IPS-18a (cell line): Measurements from ENCODE around the gene STAB2.

Source experiments
- H3K27ac ChIP-seq: one replicate; pipeline ENCODE4 v1.5.1; 2013; ENCODE audit warnings: low read length
- H3K27me3 ChIP-seq: one replicate; pipeline ENCODE4 v1.6.1; 2013; ENCODE audit warnings: mild to moderate bottlenecking, low read length; ENCODE audit not compliant: control insufficient read depth, insufficient read depth
- H3K36me3 ChIP-seq: one replicate; pipeline ENCODE4 v1.6.1; 2013; ENCODE audit warnings: low read depth, low read length; ENCODE audit not compliant: control insufficient read depth
- H3K4me1 ChIP-seq: one replicate; pipeline ENCODE4 v1.6.1; 2013; ENCODE audit warnings: low read depth, low read length; ENCODE audit not compliant: control insufficient read depth
- H3K4me3 ChIP-seq: one replicate; pipeline ENCODE4 v1.5.1; 2013; ENCODE audit warnings: low read length
- H3K9ac ChIP-seq: one replicate; pipeline ENCODE4 v1.6.1; 2013; ENCODE audit warnings: mild to moderate bottlenecking, low read length, moderate library complexity
- H3K9me3 ChIP-seq: one replicate; pipeline ENCODE4 v1.6.1; 2013; ENCODE audit warnings: low read depth, low read length; ENCODE audit not compliant: control insufficient read depth

Gene STAB2

GRCh38 chr12:103656291-103656690, 69.2 kb downstream of the STAB2 start:
- Histone ChIP-seq H3K4me3 (no peak overlapping the region), H3K4me1 (no peaks in the 10 kb centered on the region), H3K9me3 (no peaks in the 10 kb centered on the region), H3K9ac (no peak overlapping the region), H3K36me3 (no peaks in the 10 kb centered on the region), H3K27ac (no peak overlapping the region), H3K27me3 (no peaks in the 10 kb centered on the region)

GRCh38 chr12:103657331-103657730, 70.3 kb downstream of the STAB2 start:
- Histone ChIP-seq H3K4me3 (no peak overlapping the region), H3K4me1 (no peaks in the 10 kb centered on the region), H3K27me3 (no peaks in the 10 kb centered on the region), H3K27ac (no peak overlapping the region), H3K9ac (no peak overlapping the region), H3K9me3 (no peaks in the 10 kb centered on the region), H3K36me3 (no peaks in the 10 kb centered on the region)

DNA sequence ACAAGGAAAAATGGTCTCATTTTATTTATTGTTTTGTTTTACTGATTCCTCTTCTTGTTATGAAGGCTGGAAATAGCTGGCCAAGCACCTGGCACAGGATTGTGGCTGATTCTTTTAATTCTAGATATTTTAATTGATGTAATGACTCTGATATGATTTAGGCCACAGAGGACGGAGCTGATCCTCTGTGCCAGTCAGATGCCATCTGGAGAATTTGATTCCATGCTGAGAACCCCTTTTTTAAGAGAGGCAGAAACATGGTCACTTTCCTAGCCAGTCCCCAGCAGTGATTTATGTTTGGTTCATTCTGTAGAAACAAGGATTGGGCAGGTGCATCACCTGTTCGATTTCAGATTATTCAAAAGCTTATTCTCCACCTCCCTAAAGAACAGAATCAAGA, 77.6 kb downstream of the STAB2 start:
- Histone ChIP-seq H3K9me3 (no peaks in the 10 kb centered on the region), H3K36me3 (no peaks in the 10 kb centered on the region), H3K27ac (no peak overlapping the region), H3K27me3 (no peaks in the 10 kb centered on the region), H3K9ac (no peak overlapping the region), H3K4me3 (no peak overlapping the region), H3K4me1 (peaks cover 9% of the 10 kb centered on the region)

DNA sequence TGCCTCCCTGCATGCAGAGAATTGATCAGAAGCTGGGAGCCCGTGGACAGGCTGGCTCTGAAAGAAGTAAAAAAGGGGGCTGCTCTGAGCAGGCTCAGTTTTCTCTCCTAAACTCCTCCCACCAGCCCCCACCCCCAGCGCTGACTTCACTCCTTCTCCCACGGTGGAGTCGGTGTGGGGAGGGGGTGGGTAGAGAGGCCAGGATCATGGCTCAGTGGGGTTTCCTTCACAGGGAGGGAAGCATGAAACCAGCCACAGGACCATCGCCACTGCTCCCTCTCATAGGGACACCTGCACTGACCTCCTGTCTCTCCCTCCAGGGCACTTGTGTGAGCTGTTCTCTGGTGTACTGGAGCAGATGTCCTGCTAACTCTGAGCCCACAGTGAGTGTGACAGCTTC, 78.9 kb downstream of the STAB2 start:
- H3K4me3 ChIP-seq = no peak overlapping the region
- no peak overlapping the region for H3K9ac ChIP-seq
- no peaks in the 10 kb centered on the region for H3K9me3 ChIP-seq
- no peaks in the 10 kb centered on the region for H3K27me3 ChIP-seq
- H3K4me1 ChIP-seq = peaks cover 18% of the 10 kb centered on the region
- H3K36me3 ChIP-seq = no peaks in the 10 kb centered on the region
- H3K27ac ChIP-seq = no peak overlapping the region

DNA sequence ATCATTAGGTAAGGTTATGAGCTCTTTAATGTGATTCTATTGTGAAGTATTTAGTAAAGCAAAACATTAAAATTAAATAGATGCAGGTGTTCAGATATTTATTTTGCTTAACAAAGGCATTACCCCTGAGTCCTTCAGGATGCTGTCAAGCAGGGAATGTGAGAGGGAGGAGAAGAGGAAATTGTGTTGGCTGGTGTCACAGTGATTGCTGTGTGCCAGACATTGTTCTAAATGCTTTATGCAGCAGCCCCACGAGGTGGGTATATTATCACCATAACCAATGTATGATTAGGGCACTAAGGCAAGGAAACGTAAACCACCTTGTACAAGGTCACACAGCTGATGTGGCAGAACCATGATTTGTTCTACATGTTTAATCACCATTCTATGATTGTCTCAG, 80.1 kb downstream of the STAB2 start:
- Histone ChIP-seq H3K9me3 (no peaks in the 10 kb centered on the region), H3K4me3 (no peak overlapping the region), H3K27me3 (no peaks in the 10 kb centered on the region), H3K9ac (no peak overlapping the region), H3K27ac (no peak overlapping the region), H3K36me3 (no peaks in the 10 kb centered on the region), H3K4me1 (peaks cover 18% of the 10 kb centered on the region)

- Histone ChIP-seq H3K9ac (no peak overlapping the region), H3K27me3 (no peaks in the 10 kb centered on the region), H3K4me1 (peaks cover 18% of the 10 kb centered on the region), H3K36me3 (no peaks in the 10 kb centered on the region), H3K9me3 (no peaks in the 10 kb centered on the region), H3K4me3 (no peak overlapping the region), H3K27ac (no peak overlapping the region)
These were observed 81.4 kb downstream of the STAB2 start for GRCh38 chr12:103668520-103668919.

DNA sequence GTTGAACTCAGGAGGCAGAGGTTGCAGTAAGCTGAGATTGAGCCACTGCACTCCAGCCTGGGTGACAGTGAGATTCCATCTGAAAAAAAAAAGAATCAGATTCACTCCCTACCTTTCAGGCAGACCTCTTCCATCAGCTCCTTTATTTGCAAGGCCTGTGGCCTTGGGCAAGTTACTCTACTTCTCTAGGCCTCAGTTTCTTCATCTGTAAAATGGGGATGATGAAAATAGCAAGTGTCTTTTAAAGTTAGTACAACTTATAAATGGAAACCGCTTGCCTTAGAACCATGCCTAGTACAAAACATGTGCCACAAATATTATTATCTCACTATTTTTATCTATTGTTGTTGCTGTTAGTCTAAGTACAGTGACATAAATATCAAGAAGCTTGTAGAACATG, 84.3 kb downstream of the STAB2 start:
- H3K27ac ChIP-seq = no peak overlapping the region
- H3K4me3 ChIP-seq = no peak overlapping the region
- H3K36me3 ChIP-seq = no peaks in the 10 kb centered on the region
- no peaks in the 10 kb centered on the region for H3K9me3 ChIP-seq
- H3K4me1 ChIP-seq = peaks cover 14% of the 10 kb centered on the region
- H3K9ac ChIP-seq = no peak overlapping the region
- H3K27me3 ChIP-seq = no peaks in the 10 kb centered on the region

DNA sequence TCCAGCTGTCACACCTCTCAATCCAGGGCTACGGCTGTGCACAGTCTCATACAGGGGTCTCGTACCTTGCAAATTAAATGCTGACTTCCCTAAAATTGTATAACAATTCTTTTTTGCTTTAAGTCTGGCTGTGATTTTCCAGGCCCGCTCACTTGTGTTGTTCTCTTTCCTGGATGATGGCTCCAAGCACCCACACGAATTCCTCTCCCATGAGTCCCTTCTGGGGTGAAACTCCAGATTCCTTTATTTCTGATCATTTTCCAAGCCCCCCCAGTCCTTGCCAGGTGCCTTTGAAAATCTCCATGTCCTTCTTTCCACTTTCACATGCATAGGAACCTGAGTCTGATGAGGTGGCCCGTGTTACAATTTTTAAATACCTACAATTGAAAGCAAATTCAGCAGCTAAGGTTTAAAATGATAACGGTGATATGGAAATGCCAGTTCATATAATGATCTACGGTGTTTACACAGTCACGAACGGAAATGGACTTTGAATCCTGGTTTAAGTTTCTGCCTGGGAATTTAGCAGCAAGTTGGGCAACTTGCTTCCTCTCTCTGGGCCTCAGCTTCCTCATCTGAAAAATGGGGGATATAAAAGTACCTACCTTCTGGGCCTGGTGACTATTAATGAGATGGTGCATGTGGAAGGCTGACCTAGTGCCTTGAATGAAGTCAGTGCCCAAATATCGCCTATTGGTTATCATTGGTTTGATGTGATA, 85.5 kb downstream of the STAB2 start:
- Histone ChIP-seq H3K4me1 (peaks cover 14% of the 10 kb centered on the region), H3K27ac (no peak overlapping the region), H3K4me3 (no peak overlapping the region), H3K36me3 (no peaks in the 10 kb centered on the region), H3K9ac (no peak overlapping the region), H3K9me3 (no peaks in the 10 kb centered on the region), H3K27me3 (no peaks in the 10 kb centered on the region)

DNA sequence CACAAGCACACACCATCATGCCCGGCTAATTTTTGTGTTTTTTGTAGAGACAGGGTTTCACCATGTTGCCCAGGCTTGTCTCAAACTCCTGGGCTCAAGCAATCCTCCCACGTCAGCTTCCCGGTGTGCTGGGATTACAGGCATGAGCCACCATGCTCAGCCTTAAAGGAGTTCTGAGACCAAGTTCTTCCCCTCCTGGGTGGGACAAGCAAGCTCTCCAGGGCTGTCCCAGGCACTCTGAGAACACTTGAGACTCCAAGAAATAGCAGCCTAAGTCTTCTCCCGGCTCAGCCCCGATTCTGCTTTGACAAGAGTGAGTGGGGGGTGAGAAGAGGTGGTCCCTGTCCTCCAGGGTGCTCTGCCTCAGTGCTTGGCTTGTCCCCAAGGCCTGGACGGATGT, 86.4 kb downstream of the STAB2 start:
- Histone ChIP-seq H3K27ac (no peak overlapping the region), H3K36me3 (no peaks in the 10 kb centered on the region), H3K4me1 (peaks cover 14% of the 10 kb centered on the region), H3K9me3 (no peaks in the 10 kb centered on the region), H3K27me3 (no peaks in the 10 kb centered on the region), H3K9ac (no peak overlapping the region), H3K4me3 (no peak overlapping the region)

DNA sequence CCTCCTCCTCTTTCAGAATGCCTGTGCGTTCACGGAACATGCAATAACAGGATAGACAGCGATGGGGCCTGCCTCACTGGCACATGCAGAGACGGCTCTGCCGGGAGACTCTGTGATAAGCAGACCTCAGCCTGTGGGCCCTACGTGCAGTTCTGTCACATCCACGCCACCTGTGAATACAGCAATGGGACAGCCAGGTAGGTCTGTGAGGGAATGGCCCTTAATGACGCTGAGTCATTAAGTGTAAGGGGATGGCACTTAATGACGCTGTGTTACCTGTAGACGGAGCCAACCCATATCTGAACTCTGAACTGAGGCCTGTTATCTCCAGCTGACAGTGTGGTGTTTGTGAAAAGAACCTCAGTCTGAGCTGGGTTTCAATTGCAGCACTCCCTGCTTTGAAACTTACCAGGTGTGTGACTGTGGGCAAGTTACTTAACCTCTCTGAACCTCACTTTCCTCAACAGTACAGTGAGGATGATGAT, 86.9 kb downstream of the STAB2 start:
- no peak overlapping the region for H3K27ac ChIP-seq
- no peak overlapping the region for H3K4me3 ChIP-seq
- H3K9me3 ChIP-seq = no peaks in the 10 kb centered on the region
- no peak overlapping the region for H3K9ac ChIP-seq
- no peaks in the 10 kb centered on the region for H3K27me3 ChIP-seq
- H3K36me3 ChIP-seq = no peaks in the 10 kb centered on the region
- H3K4me1 ChIP-seq = peaks cover 14% of the 10 kb centered on the region

DNA sequence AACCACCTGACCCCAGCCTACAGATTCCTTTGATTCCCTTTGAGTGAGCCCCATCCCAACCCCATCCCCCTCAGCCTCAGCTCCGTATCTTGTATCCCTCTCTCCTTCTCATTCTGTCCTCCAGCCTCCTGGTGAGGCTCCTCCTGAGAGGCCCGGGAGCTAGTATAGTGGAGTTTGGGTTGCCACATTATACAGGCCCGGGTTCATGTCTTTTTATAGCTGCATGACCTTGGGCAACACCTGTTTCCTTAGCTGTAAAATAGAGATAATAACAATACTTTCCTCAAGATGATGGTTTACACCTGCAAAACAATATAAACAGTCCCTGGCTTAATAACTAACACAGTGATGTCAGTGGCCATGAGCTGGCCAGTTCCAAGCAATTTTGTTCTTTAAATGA, 89.8 kb downstream of the STAB2 start:
- H3K36me3 ChIP-seq = no peaks in the 10 kb centered on the region
- no peaks in the 10 kb centered on the region for H3K27me3 ChIP-seq
- H3K9ac ChIP-seq = no peak overlapping the region
- H3K4me1 ChIP-seq = no peaks in the 10 kb centered on the region
- H3K9me3 ChIP-seq = no peaks in the 10 kb centered on the region
- H3K4me3 ChIP-seq = no peak overlapping the region
- no peak overlapping the region for H3K27ac ChIP-seq

GRCh38 chr12:103677341-103677740, 90.3 kb downstream of the STAB2 start:
- Histone ChIP-seq H3K9ac (no peak overlapping the region), H3K36me3 (no peaks in the 10 kb centered on the region), H3K4me3 (no peak overlapping the region), H3K4me1 (no peaks in the 10 kb centered on the region), H3K9me3 (no peaks in the 10 kb centered on the region), H3K27me3 (no peaks in the 10 kb centered on the region), H3K27ac (no peak overlapping the region)
